Measurements from ENCODE around the gene SNRPA1. TPM values are rescaled to one million over a fixed set of nuclear protein-coding genes. Genes with fewer than 3 reads are reported as not detected.

SNRPA1 gene
- total RNA-seq, 4 donors from 2014 or later = 29.7 to 57.1 (median 47.5) TPM

DNA sequence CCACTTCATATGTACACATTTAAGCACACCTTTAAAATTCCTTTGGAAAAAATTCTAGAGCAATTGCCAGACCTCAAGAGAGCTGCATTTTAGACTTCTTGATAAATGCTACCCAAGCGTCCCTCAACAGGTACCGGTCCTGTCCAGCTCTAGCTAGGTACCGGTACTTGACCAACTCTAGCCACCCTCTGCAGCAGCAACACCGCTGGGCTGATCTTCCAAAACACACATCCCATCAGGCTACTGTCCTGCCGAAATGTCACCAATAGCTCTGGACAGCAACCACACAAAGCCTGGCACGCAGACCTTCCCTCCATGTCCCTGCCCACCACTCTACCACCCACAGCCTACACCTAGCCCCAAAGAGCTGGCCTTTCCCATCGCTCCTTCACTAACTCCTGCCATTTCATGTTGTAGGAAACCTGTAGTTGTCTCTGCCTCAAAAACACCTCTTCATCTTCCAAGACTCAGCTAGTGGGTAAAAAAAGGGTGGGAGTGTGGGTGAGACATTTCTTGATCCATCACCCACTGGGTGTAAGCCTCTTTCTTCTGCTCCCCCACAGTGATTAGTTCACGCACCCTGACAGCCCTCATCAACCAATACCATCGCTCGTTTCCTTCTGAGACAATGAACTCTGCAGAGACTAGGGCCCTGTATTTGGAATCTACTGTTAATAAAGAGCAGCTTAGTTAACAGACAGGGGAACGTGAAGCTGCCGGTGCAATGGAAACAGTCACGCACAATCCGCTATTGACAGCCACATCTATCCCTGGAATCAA, 50.0 kb downstream of the SNRPA1 start:
- no peak for TF ChIP-seq POLR2A (IDR thresholded peaks at IDR 0.05)
- TF ChIP-seq, protein P1, sequence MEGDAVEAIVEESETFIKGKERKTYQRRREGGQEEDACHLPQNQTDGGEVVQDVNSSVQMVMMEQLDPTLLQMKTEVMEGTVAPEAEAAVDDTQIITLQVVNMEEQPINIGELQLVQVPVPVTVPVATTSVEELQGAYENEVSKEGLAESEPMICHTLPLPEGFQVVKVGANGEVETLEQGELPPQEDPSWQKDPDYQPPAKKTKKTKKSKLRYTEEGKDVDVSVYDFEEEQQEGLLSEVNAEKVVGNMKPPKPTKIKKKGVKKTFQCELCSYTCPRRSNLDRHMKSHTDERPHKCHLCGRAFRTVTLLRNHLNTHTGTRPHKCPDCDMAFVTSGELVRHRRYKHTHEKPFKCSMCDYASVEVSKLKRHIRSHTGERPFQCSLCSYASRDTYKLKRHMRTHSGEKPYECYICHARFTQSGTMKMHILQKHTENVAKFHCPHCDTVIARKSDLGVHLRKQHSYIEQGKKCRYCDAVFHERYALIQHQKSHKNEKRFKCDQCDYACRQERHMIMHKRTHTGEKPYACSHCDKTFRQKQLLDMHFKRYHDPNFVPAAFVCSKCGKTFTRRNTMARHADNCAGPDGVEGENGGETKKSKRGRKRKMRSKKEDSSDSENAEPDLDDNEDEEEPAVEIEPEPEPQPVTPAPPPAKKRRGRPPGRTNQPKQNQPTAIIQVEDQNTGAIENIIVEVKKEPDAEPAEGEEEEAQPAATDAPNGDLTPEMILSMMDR (IDR thresholded peaks at IDR 0.05) = no peak
- DNase-seq = no peak
- intact Hi-C loops (cut with DNase I) = no loop called here
- WGBS, 2 donors = 90 to 95% methylated on average over 11 to 12 of the region's 14 CpGs
- H3K4me1 ChIP-seq = peaks cover 52 to 100% (median 74%) of the 10 kb centered on the region in 3 donors
- no peaks in the 10 kb centered on the region for H3K36me3 ChIP-seq
- no peak overlapping the region for H3K4me3 ChIP-seq
- no peaks in the 10 kb centered on the region for H3K27me3 ChIP-seq
- no peaks in the 10 kb centered on the region for H3K9me3 ChIP-seq
- peak overlapping the region in 3 of 4 donors; percentile 19 to 70 (median 47) for H3K27ac ChIP-seq

GRCh38 chr15:101244036-101244781, 50.8 kb downstream of the SNRPA1 start:
- Histone ChIP-seq H3K36me3 (no peaks in the 10 kb centered on the region), H3K27ac (peak overlapping the region in 3 of 4 donors; percentile 25 to 70 (median 60)), H3K4me1 (peaks cover 43 to 100% (median 76%) of the 10 kb centered on the region in 3 donors), H3K27me3 (no peaks in the 10 kb centered on the region), H3K4me3 (no peak overlapping the region), H3K9me3 (no peaks in the 10 kb centered on the region)
- no peak for TF ChIP-seq POLR2A (IDR thresholded peaks at IDR 0.05)
- TF ChIP-seq, protein P1 (IDR thresholded peaks at IDR 0.05) = no peak
- intact Hi-C loops (cut with DNase I) = no loop called here
- DNase-seq = no peak
- WGBS, 2 donors = 43 to 51% methylated on average over 6 to 7 of the region's 7 CpGs

GRCh38 chr15:101243420-101243819, 51.6 kb downstream of the SNRPA1 start:
- no peak for DNase-seq
- peak overlapping the region in 3 of 4 donors; percentile 60 to 71 (median 70) for H3K27ac ChIP-seq
- 86 to 92% methylated on average over 5 to 9 of the region's 9 CpGs for WGBS, 2 donors
- intact Hi-C loops (cut with DNase I) = no loop called here
- no peaks in the 10 kb centered on the region for H3K9me3 ChIP-seq
- TF ChIP-seq, protein P1 (IDR thresholded peaks at IDR 0.05) = no peak
- TF ChIP-seq POLR2A (IDR thresholded peaks at IDR 0.05) = no peak
- no peaks in the 10 kb centered on the region for H3K36me3 ChIP-seq
- no peak overlapping the region for H3K4me3 ChIP-seq
- no peaks in the 10 kb centered on the region for H3K27me3 ChIP-seq
- peaks cover 39 to 100% (median 72%) of the 10 kb centered on the region in 3 donors for H3K4me1 ChIP-seq

- peaks cover 35 to 100% (median 68%) of the 10 kb centered on the region in 3 donors for H3K4me1 ChIP-seq
- DNase-seq = no peak
- intact Hi-C loops (cut with DNase I) = no loop called here
- H3K36me3 ChIP-seq = no peaks in the 10 kb centered on the region
- H3K9me3 ChIP-seq = no peaks in the 10 kb centered on the region
- H3K27ac ChIP-seq = peak overlapping the region; percentile 16 to 71 (median 65)
- no peaks in the 10 kb centered on the region for H3K27me3 ChIP-seq
- no peak for TF ChIP-seq POLR2A (IDR thresholded peaks at IDR 0.05)
- TF ChIP-seq, protein P1 (IDR thresholded peaks at IDR 0.05) = no peak
- no peak overlapping the region for H3K4me3 ChIP-seq
- WGBS, 2 donors = 32 to 33% methylated on average over 6 of the region's 6 CpGs
These were observed 52.1 kb downstream of the SNRPA1 start for GRCh38 chr15:101242999-101243336.
